CD4-positive, alpha-beta memory T cell (primary cell): Measurements from ENCODE around the gene TAPT1. TPM values are rescaled to one million over a fixed set of nuclear protein-coding genes. Genes with fewer than 3 reads are reported as not detected.

ENCODE experiments used
- CTCF ChIA-PET: fragments of 350-600 bp; sonication (Branson Sonifier 250); formaldehyde crosslinking; loops from one replicate; lab custom pipeline; 2021; ENCODE audit warnings: inconsistent platforms; ENCODE audit not compliant: partially characterized antibody; lab: Charles Lee
- POLR2A ChIA-PET: fragments of 350-600 bp; sonication (Branson Sonifier 250); formaldehyde crosslinking; loops from one replicate; lab custom pipeline; 2021; ENCODE audit not compliant: partially characterized antibody; lab: Charles Lee
- DNase-seq, 5 donors: peaks; one replicate each; pipeline versions ENCODE4 v3.0.0 to v3.0.0-alpha.2; 2020 to 2022; ENCODE audit warnings: mixed read lengths in 1 of 5
- H3K27ac ChIP-seq: one replicate; pipeline ENCODE4 v1.7.0; 2013; ENCODE audit warnings: low read depth, low read length
- H3K27me3 ChIP-seq: 2 replicates; pipeline ENCODE4 v1.7.0; 2013; ENCODE audit warnings: mild to moderate bottlenecking, low read length, moderate library complexity; ENCODE audit not compliant: insufficient read depth
- H3K36me3 ChIP-seq: 2 replicates; pipeline ENCODE4 v1.7.0; 2013; ENCODE audit warnings: mild to moderate bottlenecking, low read length, moderate library complexity; ENCODE audit not compliant: insufficient read depth
- H3K4me1 ChIP-seq: 2 replicates; pipeline ENCODE4 v1.7.0; 2013; ENCODE audit warnings: mild to moderate bottlenecking, low read length, moderate library complexity; ENCODE audit not compliant: insufficient read depth
- H3K4me3 ChIP-seq, 2 donors: one replicate each; pipeline ENCODE4 v1.7.0; 2013; ENCODE audit warnings: low read length in 2 of 2, mild to moderate bottlenecking in 1 of 2
- H3K9me3 ChIP-seq, 2 donors: one replicate each; pipeline ENCODE4 v1.7.0; 2013; ENCODE audit warnings: low read length in 2 of 2, control low read depth in 1 of 2; ENCODE audit not compliant: control insufficient read depth in 1 of 2
- H3K27ac Mint-ChIP-seq, 7 donors: one replicate each; pipeline ENCODE4 v1.8.0; 2020 to 2021; ENCODE audit warnings: mixed read lengths in 7 of 7, mild to moderate bottlenecking in 6 of 7, inconsistent platforms in 3 of 7, moderate library complexity in 3 of 7
- H3K27me3 Mint-ChIP-seq, 2 donors: one replicate each; pipeline ENCODE4 v1.8.0; 2020 to 2021; ENCODE audit warnings: mixed read lengths in 2 of 2
- H3K36me3 Mint-ChIP-seq, 2 donors: one replicate each; pipeline ENCODE4 v1.8.0; 2020 to 2021; ENCODE audit warnings: mixed read lengths in 2 of 2, inconsistent platforms in 1 of 2, mild to moderate bottlenecking in 1 of 2
- H3K4me1 Mint-ChIP-seq, 4 donors: one replicate each; pipeline ENCODE4 v1.8.0; 2020 to 2021; ENCODE audit warnings: mixed read lengths in 4 of 4, mild to moderate bottlenecking in 1 of 4
- H3K4me3 Mint-ChIP-seq, 8 donors: one replicate each; pipeline ENCODE4 v1.8.0; 2020 to 2021; ENCODE audit warnings: mixed read lengths in 8 of 8, mild to moderate bottlenecking in 7 of 8, moderate library complexity in 6 of 8, inconsistent platforms in 3 of 8
- H3K9me3 Mint-ChIP-seq, 8 donors: one replicate each; pipeline ENCODE4 v1.8.0; 2020 to 2021; ENCODE audit warnings: mixed read lengths in 8 of 8, mild to moderate bottlenecking in 5 of 8, inconsistent platforms in 3 of 8, moderate library complexity in 1 of 8
- intact Hi-C: fragments of 100-400 bp; cut with micrococcal nuclease; formaldehyde crosslinking; loops from one replicate; pipeline ENCODE4 v1.15.1; 2023
- polyA plus RNA-seq, 2 donors: library from polyadenylated mRNA; unstranded; fragments of 300-500 nt; fragmentation: Illumina TruSeq; gene quantifications; one replicate each; pipeline ENCODE4 v1.2.3, GENCODE V29; 2021
- total RNA-seq, 2 experiments: library from RNA; stranded (reverse); gene quantifications; one replicate each; pipeline ENCODE4 v1.2.3, GENCODE V29; 2021

Gene TAPT1
- total and polyA plus RNA-seq, 4 experiments from 2014 or later, result 27.0 to 57.5 (median 41.1) TPM

DNA sequence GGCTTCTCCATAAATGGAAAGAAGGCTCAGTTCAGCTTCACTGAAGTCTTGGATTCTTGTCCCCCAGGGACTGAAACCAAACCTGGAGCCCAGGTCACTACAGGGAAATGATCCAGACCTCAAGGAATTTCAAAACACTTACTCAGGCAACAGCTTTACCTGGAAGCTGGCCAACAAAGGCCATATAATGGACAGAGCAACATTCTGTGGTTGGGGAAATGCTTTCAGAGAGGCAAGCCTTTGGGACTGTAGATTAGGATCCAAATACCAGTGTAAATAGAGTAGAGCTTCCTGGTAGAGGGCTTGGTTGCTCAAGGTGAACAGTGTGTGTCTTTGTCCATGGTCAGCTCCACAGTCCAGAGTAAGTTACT lies 85.4 kb downstream of the TAPT1 start:
- Histone ChIP-seq H3K27ac (no peak overlapping the region), H3K36me3 (no peaks in the 10 kb centered on the region), H3K4me3 (no peak overlapping the region), H3K9me3 (peaks cover 0 to 4% of the 10 kb centered on the region in 2 donors), H3K4me1 (no peaks in the 10 kb centered on the region), H3K27me3 (no peaks in the 10 kb centered on the region)
- H3K4me1 Mint-ChIP-seq, result no peaks in the 10 kb centered on the region
- no peak overlapping the region for H3K27ac Mint-ChIP-seq
- peaks cover 4% of the 10 kb centered on the region in 2 donors for H3K36me3 Mint-ChIP-seq
- CTCF ChIA-PET, result interaction anchor here (0.6 kb wide), 1 partner anchor 150 kb away, joined by 3 read pairs; no protein-coding TSS in a partner anchor
- H3K27me3 Mint-ChIP-seq, result peaks cover 13 to 27% of the 10 kb centered on the region in 2 donors
- no peak overlapping the region for H3K4me3 Mint-ChIP-seq
- peaks cover 12 to 40% (median 30%) of the 10 kb centered on the region in 8 donors for H3K9me3 Mint-ChIP-seq
- POLR2A ChIA-PET, result no interaction called here
- no peak for DNase-seq
- intact Hi-C loops, result no loop called here

DNA sequence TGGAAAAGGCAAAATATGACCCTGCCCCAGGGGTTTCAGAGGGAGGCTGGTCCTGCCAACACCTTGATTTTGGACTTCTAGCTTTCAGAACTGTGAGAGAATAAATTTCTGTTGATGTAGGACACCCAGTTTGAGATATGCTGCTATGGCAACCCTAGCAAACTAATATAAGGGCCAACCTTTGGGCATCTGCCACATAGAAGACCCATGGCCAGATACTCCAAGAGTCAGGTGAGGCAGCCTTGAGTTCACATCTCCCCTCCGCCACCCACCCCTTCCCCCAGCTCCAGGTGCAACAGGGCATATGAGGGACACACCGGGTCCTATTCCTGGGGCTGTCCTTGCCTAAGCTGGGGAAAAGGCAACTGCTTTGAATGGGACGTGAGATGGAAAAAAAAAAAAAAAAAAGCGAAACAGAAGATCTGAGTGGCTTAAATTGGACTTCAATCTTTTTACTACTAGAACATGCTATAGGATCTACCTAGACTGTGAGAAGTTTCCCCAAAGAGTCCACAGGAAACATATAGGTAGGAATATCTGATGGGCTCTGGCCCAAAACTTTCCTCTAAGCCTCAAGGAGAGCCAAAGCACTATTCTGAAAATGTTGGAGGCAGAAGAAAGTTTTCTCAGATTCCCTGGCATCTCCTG lies 85.9 kb downstream of the TAPT1 start:
- H3K36me3 Mint-ChIP-seq, result peaks cover 1 to 4% of the 10 kb centered on the region in 2 donors
- H3K27me3 Mint-ChIP-seq, result peaks cover 13 to 31% of the 10 kb centered on the region in 2 donors
- peaks cover 9 to 37% (median 26%) of the 10 kb centered on the region in 8 donors for H3K9me3 Mint-ChIP-seq
- CTCF ChIA-PET, result interaction anchor here (0.6 kb wide), 1 partner anchor 150 kb away, joined by 3 read pairs; no protein-coding TSS in a partner anchor
- Histone ChIP-seq H3K27ac (no peak overlapping the region), H3K9me3 (peaks cover 0 to 3% of the 10 kb centered on the region in 2 donors), H3K4me3 (no peak overlapping the region), H3K36me3 (no peaks in the 10 kb centered on the region), H3K4me1 (no peaks in the 10 kb centered on the region), H3K27me3 (no peaks in the 10 kb centered on the region)
- no peak overlapping the region for H3K27ac Mint-ChIP-seq
- no peaks in the 10 kb centered on the region for H3K4me1 Mint-ChIP-seq
- intact Hi-C loops, result no loop called here
- no peak for DNase-seq
- POLR2A ChIA-PET, result no interaction called here
- H3K4me3 Mint-ChIP-seq, result no peak overlapping the region

- Histone ChIP-seq H3K27me3 (no peaks in the 10 kb centered on the region), H3K4me3 (no peak overlapping the region), H3K27ac (no peak overlapping the region), H3K4me1 (no peaks in the 10 kb centered on the region), H3K36me3 (no peaks in the 10 kb centered on the region), H3K9me3 (no peaks in the 10 kb centered on the region)
- peaks cover 0 to 7% of the 10 kb centered on the region in 2 donors for H3K36me3 Mint-ChIP-seq
- intact Hi-C loops, result no loop called here
- no peak overlapping the region for H3K4me3 Mint-ChIP-seq
- no peaks in the 10 kb centered on the region for H3K4me1 Mint-ChIP-seq
- peak overlapping the region in 1 of 7 donors; percentile 58 for H3K27ac Mint-ChIP-seq
- no peak for DNase-seq
- H3K27me3 Mint-ChIP-seq, result peaks cover 16 to 34% of the 10 kb centered on the region in 2 donors
- ChIA-PET CTCF (no interaction called here), POLR2A (no interaction called here)
- peaks cover 5 to 29% (median 21%) of the 10 kb centered on the region in 8 donors for H3K9me3 Mint-ChIP-seq
These were observed 87.0 kb downstream of the TAPT1 start for GRCh38 chr4:16139066-16139945.

DNA sequence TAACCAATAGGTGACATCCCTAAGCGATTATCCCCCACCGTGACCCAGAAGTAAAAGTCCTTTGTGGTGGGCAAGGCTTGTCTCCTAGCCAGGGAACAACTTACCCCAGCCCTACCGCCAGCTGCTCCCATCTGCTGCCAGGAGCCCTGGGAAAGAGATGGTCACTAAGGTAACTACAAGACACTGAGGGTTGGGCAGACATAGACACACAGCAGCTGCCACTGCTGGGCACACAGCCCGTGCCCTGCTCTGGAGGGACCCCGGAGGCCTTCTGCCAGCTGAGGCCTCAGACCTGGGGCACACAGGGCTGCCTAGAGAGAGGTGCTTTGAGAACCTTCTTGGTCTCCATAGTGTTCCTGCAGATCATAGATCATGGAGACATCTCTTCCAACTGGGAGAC lies 89.4 kb downstream of the TAPT1 start:
- Histone ChIP-seq H3K9me3 (no peaks in the 10 kb centered on the region), H3K4me1 (no peaks in the 10 kb centered on the region), H3K27me3 (no peaks in the 10 kb centered on the region), H3K36me3 (no peaks in the 10 kb centered on the region), H3K4me3 (no peak overlapping the region), H3K27ac (no peak overlapping the region)
- Mint-ChIP-seq H3K27ac (no peak overlapping the region), H3K4me3 (no peak overlapping the region), H3K9me3 (peaks cover 0 to 15% (median 11%) of the 10 kb centered on the region in 8 donors), H3K27me3 (peaks cover 18 to 35% of the 10 kb centered on the region in 2 donors), H3K4me1 (no peaks in the 10 kb centered on the region), H3K36me3 (peaks cover 0 to 7% of the 10 kb centered on the region in 2 donors)
- CTCF ChIA-PET, result no interaction called here
- POLR2A ChIA-PET, result no interaction called here
- no peak for DNase-seq
- intact Hi-C loops, result no loop called here

DNA sequence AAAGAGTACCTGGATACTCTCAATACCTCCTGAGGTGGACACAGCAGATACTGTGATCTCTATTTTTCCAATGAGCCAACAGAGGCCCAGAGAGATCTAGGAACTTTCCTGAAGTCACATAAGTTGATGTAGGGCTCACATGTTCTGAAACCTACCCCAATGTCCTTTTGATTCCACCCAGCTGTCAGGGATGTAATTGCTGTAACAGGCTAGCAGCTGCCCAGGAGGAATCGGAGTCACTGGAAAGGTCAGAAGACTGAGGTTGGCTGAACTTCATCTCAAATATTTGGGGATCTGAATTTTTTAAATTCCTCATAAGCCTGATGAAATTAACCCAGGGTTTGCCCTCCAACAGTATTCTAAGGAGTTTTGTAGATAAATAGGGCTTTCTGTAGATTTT lies 90.0 kb downstream of the TAPT1 start:
- Histone ChIP-seq H3K4me1 (no peaks in the 10 kb centered on the region), H3K4me3 (no peak overlapping the region), H3K36me3 (no peaks in the 10 kb centered on the region), H3K9me3 (no peaks in the 10 kb centered on the region), H3K27me3 (no peaks in the 10 kb centered on the region), H3K27ac (no peak overlapping the region)
- Mint-ChIP-seq H3K9me3 (peaks cover 0 to 11% (median 8%) of the 10 kb centered on the region in 8 donors), H3K27me3 (peaks cover 14 to 35% of the 10 kb centered on the region in 2 donors), H3K27ac (no peak overlapping the region), H3K4me1 (no peaks in the 10 kb centered on the region), H3K36me3 (peaks cover 0 to 7% of the 10 kb centered on the region in 2 donors), H3K4me3 (no peak overlapping the region)
- ChIA-PET POLR2A (no interaction called here), CTCF (no interaction called here)
- intact Hi-C loops, result no loop called here
- DNase-seq, result no peak

DNA sequence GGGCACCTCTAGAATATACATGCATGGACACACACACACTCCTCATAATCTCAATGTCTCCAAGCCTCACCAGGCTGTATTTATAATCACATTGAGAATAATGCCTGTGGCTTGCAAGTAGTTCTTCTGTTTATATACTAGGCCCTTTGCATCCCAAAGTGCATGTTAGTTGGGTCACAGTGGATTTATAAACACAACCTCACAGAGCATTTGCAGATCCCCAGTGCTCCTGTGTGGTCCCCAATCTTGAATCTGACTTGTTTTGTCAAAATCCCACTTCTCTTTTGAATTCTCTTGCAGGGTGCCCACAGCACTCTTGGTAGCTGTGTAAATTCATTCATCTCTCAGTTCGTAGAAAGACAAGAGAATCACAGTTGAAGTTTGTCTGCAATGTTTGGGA lies 92.9 kb downstream of the TAPT1 start:
- CTCF ChIA-PET, result no interaction called here

GRCh38 chr4:16131293-16131692 lies 95.0 kb downstream of the TAPT1 start:
- H3K27ac Mint-ChIP-seq, result no peak overlapping the region
- Histone ChIP-seq H3K27ac (no peak overlapping the region), H3K4me1 (no peaks in the 10 kb centered on the region), H3K36me3 (no peaks in the 10 kb centered on the region), H3K27me3 (no peaks in the 10 kb centered on the region), H3K9me3 (no peaks in the 10 kb centered on the region), H3K4me3 (no peak overlapping the region)
- H3K36me3 Mint-ChIP-seq, result peaks cover 0 to 4% of the 10 kb centered on the region in 2 donors
- ChIA-PET CTCF (no interaction called here), POLR2A (no interaction called here)
- H3K27me3 Mint-ChIP-seq, result peaks cover 7 to 9% of the 10 kb centered on the region in 2 donors
- no peak for DNase-seq
- H3K9me3 Mint-ChIP-seq, result peaks cover 0 to 11% (median 3%) of the 10 kb centered on the region in 8 donors
- H3K4me3 Mint-ChIP-seq, result no peak overlapping the region
- intact Hi-C loops, result no loop called here
- peaks cover 0 to 1% (median 0%) of the 10 kb centered on the region in 4 donors for H3K4me1 Mint-ChIP-seq

More for the DNA sequence above, 92.9 kb downstream of the TAPT1 start:
- H3K9me3 ChIP-seq, result no peaks in the 10 kb centered on the region
- H3K4me3 Mint-ChIP-seq, result no peak overlapping the region
- no peaks in the 10 kb centered on the region for H3K36me3 ChIP-seq
- H3K27ac ChIP-seq, result no peak overlapping the region
- DNase-seq, result no peak
- peaks cover 0 to 1% (median 0%) of the 10 kb centered on the region in 4 donors for H3K4me1 Mint-ChIP-seq
- peaks cover 7 to 18% of the 10 kb centered on the region in 2 donors for H3K27me3 Mint-ChIP-seq
- peaks cover 0 to 11% (median 3%) of the 10 kb centered on the region in 8 donors for H3K9me3 Mint-ChIP-seq
- H3K36me3 Mint-ChIP-seq, result peaks cover 0 to 4% of the 10 kb centered on the region in 2 donors
- no peak overlapping the region for H3K4me3 ChIP-seq
- intact Hi-C loops, result no loop called here
- H3K4me1 ChIP-seq, result no peaks in the 10 kb centered on the region
- POLR2A ChIA-PET, result no interaction called here
- H3K27me3 ChIP-seq, result no peaks in the 10 kb centered on the region
- no peak overlapping the region for H3K27ac Mint-ChIP-seq
